ENCODE data around the gene E4F1. TPM values are rescaled to one million over a fixed set of nuclear protein-coding genes. Genes with fewer than 3 reads are reported as not detected.

E4F1 gene
- total and polyA plus RNA-seq, 7 donors = 11.1 to 22.9 (median 16.8) TPM

DNA sequence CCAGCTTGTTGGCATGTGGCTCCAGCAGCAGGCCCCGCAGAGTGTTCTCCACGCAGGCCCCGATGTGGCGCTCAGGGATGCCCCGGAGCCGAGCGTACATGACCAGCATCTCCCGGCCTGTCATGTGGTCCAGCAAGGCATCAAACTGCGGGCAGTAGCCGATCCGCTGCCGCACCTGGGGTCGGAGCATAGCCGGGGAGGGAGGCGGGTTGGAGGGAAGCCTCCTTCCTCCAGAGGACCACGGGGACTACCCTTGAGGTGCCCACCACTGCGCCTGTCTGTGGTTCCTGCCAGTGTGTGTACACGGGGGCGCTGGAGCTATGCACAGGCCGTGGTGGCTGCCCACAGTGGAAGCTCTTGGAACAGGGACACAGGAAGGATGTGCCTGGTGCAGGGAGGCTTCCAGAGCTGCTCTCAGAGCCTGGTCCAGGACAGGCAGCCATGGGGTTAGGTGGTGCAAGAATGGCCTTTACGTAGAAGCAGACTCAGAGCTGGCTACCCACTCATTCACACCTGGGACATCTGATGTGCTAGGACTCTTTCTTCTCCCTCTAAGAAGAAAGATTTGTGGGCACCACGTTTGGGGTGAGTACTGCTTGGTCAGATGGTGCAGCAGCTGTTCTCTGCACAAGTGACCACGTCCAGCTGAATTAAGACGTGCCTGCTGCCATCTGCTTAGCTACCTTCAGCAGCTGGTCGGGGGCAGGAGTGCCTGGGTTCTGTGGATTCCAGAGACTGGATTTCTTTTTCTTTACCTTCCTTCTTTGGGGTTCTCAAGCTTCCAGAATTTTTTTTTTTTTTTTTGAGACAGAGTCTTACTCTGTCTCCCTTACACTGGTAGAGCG is 55.8 kb downstream of the E4F1 start:
- ATAC-seq (no peak), DNase-seq (no peak)
- no peaks in the 10 kb centered on the region for H3K9me3 ChIP-seq
- H3K27me3 ChIP-seq (ENCODE audit: insufficient read depth in 3 of 3, low read length in 2 of 3) = no peaks in the 10 kb centered on the region
- no peak overlapping the region for H3K4me3 ChIP-seq
- intact Hi-C loops (cut with DNase I) = no loop called here
- TF ChIP-seq, protein P1, sequence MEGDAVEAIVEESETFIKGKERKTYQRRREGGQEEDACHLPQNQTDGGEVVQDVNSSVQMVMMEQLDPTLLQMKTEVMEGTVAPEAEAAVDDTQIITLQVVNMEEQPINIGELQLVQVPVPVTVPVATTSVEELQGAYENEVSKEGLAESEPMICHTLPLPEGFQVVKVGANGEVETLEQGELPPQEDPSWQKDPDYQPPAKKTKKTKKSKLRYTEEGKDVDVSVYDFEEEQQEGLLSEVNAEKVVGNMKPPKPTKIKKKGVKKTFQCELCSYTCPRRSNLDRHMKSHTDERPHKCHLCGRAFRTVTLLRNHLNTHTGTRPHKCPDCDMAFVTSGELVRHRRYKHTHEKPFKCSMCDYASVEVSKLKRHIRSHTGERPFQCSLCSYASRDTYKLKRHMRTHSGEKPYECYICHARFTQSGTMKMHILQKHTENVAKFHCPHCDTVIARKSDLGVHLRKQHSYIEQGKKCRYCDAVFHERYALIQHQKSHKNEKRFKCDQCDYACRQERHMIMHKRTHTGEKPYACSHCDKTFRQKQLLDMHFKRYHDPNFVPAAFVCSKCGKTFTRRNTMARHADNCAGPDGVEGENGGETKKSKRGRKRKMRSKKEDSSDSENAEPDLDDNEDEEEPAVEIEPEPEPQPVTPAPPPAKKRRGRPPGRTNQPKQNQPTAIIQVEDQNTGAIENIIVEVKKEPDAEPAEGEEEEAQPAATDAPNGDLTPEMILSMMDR (IDR thresholded peaks at IDR 0.05) = no peak
- peaks cover 0 to 39% of the 10 kb centered on the region in 2 donors for H3K36me3 ChIP-seq (ENCODE audit: insufficient read depth in 1 of 2, low read depth in 1 of 2)
- H3K4me1 ChIP-seq = peaks cover 5% of the 10 kb centered on the region
- 81 to 87% (median 83%) methylated on average over 26 of the region's 26 CpGs for WGBS, 3 donors
- H3K27ac ChIP-seq = no peak overlapping the region

DNA sequence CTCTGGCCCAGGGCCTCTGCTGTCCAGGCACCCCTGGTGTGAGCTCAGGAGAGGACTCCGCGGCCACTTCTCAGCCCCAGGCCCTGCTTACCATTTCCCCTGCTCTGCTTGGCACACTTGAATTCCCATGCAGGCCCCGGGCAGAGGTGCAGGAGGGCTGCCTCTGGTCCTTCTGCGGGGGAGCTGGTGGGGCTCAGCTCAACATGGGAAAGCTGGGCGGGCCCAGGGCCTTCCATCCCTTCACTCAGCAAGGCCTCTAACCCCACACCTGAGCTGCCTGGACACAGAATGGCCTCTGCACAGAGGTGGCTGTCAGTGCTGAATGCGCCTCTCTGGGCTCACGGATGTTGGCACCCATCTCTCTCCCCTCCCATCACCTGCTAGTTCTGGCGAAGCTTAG is 57.1 kb downstream of the E4F1 start:
- intact Hi-C loops (cut with DNase I) = loop anchor here in 1 of 2 donors (10.0 kb wide), 1 partner anchor 134 kb away; no protein-coding TSS in a partner anchor
- Histone ChIP-seq H3K4me1 (peaks cover 5% of the 10 kb centered on the region), H3K27ac (no peak overlapping the region), H3K4me3 (no peak overlapping the region), H3K9me3 (no peaks in the 10 kb centered on the region), H3K36me3 (ENCODE audit: insufficient read depth in 1 of 2, low read depth in 1 of 2) (peaks cover 0 to 49% of the 10 kb centered on the region in 2 donors), H3K27me3 (ENCODE audit: insufficient read depth in 3 of 3, low read length in 2 of 3) (no peaks in the 10 kb centered on the region)
- DNase-seq = no peak
- ATAC-seq = no peak
- WGBS, 3 donors = 89 to 95% (median 91%) methylated on average over 5 to 8 of the region's 8 CpGs
- TF ChIP-seq, protein P1 (IDR thresholded peaks at IDR 0.05) = no peak

DNA sequence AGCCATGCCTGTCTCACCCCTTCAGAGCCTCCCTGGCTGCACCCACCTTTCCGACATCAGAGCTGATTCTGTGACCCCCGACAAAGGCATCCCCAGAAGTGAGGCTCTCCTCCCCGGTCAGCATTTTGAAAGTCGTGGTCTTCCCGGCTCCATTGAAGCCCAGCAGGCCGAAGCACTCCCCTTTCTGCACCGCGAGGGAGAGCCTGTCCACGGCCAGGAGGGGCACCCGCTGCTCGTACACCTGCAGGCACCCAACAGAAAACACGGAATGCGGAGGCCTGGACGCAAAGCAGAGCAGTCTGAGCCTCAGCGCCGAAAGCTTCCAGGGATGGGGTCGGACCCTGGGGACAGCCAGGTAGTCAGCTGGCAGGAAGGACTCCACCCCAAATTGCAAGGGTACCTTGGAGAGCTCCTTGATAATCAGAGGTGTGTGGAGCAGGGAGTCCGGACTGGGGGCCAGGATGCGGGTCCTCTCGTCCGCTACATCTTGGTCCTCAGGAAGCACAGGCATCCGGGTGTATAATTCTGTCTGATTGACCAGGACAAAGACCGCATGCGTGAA is 57.7 kb downstream of the E4F1 start:
- ATAC-seq = no peak
- H3K4me3 ChIP-seq = no peak overlapping the region
- peaks cover 0 to 49% of the 10 kb centered on the region in 2 donors for H3K36me3 ChIP-seq (ENCODE audit: insufficient read depth in 1 of 2, low read depth in 1 of 2)
- H3K9me3 ChIP-seq = no peaks in the 10 kb centered on the region
- intact Hi-C loops (cut with DNase I) = loop anchor here in 1 of 2 donors (10.0 kb wide), 1 partner anchor 134 kb away; no protein-coding TSS in a partner anchor
- peaks cover 4% of the 10 kb centered on the region for H3K4me1 ChIP-seq
- 82 to 85% (median 83%) methylated on average over 24 of the region's 24 CpGs for WGBS, 3 donors
- no peak for DNase-seq
- no peak overlapping the region for H3K27ac ChIP-seq
- TF ChIP-seq, protein P1 (IDR thresholded peaks at IDR 0.05) = no peak
- H3K27me3 ChIP-seq (ENCODE audit: insufficient read depth in 3 of 3, low read length in 2 of 3) = no peaks in the 10 kb centered on the region

DNA sequence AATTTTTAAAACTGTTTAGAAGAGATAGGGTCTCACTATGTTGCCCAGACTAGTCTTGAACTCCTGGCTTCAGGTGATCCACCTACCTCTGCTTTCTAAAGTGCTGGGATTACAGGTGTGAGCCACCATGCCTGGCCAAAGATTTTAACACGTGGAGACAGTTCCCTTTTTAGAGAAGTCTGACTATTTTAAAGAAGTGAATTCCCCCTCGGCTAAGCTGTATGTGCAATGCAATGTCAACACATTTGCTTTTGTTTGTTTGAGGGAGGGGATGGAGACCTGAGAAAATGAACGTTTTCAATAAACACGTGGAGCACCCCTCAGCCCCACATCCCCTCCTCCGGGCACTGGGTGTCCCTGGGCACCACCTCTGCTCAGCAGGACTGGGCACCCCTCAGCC is 58.9 kb downstream of the E4F1 start:
- Histone ChIP-seq H3K27me3 (ENCODE audit: insufficient read depth in 3 of 3, low read length in 2 of 3) (no peaks in the 10 kb centered on the region), H3K9me3 (no peaks in the 10 kb centered on the region), H3K4me3 (no peak overlapping the region), H3K36me3 (ENCODE audit: insufficient read depth in 1 of 2, low read depth in 1 of 2) (peaks cover 0 to 54% of the 10 kb centered on the region in 2 donors), H3K27ac (no peak overlapping the region), H3K4me1 (no peaks in the 10 kb centered on the region)
- intact Hi-C loops (cut with DNase I) = loop anchor here in 1 of 2 donors (10.0 kb wide), 1 partner anchor 133 kb away; no protein-coding TSS in a partner anchor
- WGBS, 3 donors = 76 to 81% (median 78%) methylated on average over 5 of the region's 5 CpGs
- no peak for ATAC-seq
- DNase-seq = no peak
- TF ChIP-seq, protein P1 (IDR thresholded peaks at IDR 0.05) = no peak

Measured in psoas muscle (tissue), 8 donors.